ENCODE measurements around the gene POLR1E.
"Not testable (repeated sequence)": the region's sequence is repeated elsewhere in the genome, so short reads cannot be mapped to it uniquely, and the experiment has no call there.

The POLR1E gene

DNA sequence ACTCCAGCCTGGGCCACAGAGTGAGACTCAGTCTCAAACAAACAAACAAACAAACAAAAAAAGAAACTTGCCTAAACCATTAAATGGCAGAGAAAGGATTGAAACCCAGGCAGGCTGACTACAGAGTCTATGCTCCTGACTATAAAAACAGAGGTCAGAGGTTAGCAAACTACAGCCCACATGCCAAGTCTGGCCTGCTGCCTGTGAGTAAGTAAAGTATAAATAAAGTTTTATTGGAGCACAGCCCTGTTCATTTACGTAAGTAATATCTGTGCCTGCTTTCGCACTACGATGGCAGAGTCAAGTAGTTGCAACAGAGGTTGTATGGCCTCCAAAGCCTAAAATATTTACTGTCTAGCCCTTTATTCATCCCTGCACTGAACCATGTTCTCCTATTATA, 11.6 kb downstream of the POLR1E start:
- DNase-seq (ENCODE audit: low read depth in 1 of 2, low spot score in 1 of 2), result no peak
- TF ChIP-seq JUND (IDR thresholded peaks at IDR 0.05; ENCODE audit: low read depth), result no peak
- in situ Hi-C loops (cut with HindIII; ENCODE audit: low pct_unique_long_range_greater_than_20kb, low sequenced_read_pairs), result no loop called here

GRCh38 chr9:37498457-37498856, 12.7 kb downstream of the POLR1E start:
- TF ChIP-seq JUND (IDR thresholded peaks at IDR 0.05; ENCODE audit: low read depth), result no peak
- in situ Hi-C loops (cut with HindIII; ENCODE audit: low pct_unique_long_range_greater_than_20kb, low sequenced_read_pairs), result no loop called here
- DNase-seq (ENCODE audit: low read depth in 1 of 2, low spot score in 1 of 2), result no peak

GRCh38 chr9:37499297-37499696, 13.5 kb downstream of the POLR1E start:
- DNase-seq (ENCODE audit: low read depth in 1 of 2, low spot score in 1 of 2), result no peak
- in situ Hi-C loops (cut with HindIII; ENCODE audit: low pct_unique_long_range_greater_than_20kb, low sequenced_read_pairs), result no loop called here
- TF ChIP-seq JUND (IDR thresholded peaks at IDR 0.05; ENCODE audit: low read depth), result no peak

DNA sequence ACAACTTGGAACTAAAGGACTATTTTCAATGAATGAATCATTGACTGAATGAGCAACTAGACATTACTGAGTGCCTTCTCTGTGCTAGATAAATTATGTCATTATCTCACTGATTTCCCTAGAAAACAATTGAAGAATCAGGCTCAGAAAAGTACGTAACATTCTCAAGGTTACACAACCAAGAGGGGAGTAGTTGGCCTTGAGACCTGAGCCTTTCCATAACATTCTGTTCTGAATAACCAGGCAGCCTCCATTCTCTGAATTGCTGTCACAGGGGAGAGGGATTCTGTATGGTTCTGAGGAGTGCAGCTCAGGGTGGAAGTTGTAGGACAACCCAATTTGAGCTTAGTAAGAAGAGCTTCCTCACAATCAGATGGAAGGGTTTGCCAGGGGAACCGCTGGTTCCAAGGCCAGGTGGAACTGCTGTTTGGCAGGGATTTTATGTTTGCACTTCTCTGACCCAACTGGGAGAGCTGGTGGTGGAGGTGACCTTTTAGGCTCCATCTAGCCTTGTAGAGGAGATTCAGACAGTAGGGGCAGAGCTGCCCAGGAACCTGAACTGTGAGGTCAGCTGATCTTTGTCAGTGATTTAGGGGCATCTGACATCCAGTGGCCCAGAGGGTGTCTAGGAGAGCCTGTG, 16.3 kb downstream of the POLR1E start:
- in situ Hi-C loops (cut with HindIII; ENCODE audit: low pct_unique_long_range_greater_than_20kb, low sequenced_read_pairs), result no loop called here
- TF ChIP-seq JUND (IDR thresholded peaks at IDR 0.05; ENCODE audit: low read depth), result no peak
- no peak for DNase-seq (ENCODE audit: low read depth in 1 of 2, low spot score in 1 of 2)

DNA sequence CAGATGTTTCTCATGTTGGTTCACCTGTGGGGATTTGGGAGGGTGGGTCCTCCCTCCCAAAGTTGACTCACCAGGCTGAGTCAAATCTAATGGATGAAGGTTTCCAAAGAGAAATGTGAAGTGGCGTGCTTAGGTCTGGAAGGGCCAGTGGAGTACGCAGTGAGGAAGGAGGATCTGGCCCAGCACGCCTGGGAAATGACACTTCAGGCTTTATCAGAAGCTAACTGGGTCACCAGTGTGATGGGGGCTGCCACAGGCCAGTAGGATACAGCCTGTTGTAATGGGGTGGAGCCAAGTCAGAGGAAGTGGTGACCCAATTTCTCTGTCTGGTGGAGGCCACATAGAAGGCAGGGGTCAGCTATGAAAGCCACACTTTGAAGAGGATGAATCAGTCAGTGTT, 18.0 kb downstream of the POLR1E start:
- in situ Hi-C loops (cut with HindIII; ENCODE audit: low pct_unique_long_range_greater_than_20kb, low sequenced_read_pairs), result no loop called here
- no peak for TF ChIP-seq JUND (IDR thresholded peaks at IDR 0.05; ENCODE audit: low read depth)
- DNase-seq (ENCODE audit: low read depth in 1 of 2, low spot score in 1 of 2), result no peak

DNA sequence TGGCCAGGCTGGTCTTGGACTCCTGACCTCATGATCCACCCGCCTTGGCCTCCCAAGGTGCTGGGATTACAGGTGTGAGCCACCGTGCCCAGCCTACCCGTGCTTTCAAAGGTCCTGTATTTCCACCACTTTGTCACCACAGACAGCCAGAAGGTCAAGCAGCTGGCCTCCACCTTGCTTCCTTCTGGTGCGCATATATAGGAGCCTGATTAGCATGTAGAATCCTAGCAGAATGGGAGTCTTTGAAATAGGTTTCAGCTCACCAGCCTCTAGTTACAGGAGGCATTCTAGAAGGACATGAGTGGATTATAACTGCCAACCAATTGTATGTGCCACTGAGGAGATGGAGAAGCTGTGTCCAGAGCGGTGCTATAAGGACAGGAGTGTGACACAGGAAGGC, 18.9 kb downstream of the POLR1E start:
- no peak for TF ChIP-seq JUND (IDR thresholded peaks at IDR 0.05; ENCODE audit: low read depth)
- in situ Hi-C loops (cut with HindIII; ENCODE audit: low pct_unique_long_range_greater_than_20kb, low sequenced_read_pairs), result no loop called here
- no peak for DNase-seq (ENCODE audit: low read depth in 1 of 2, low spot score in 1 of 2)

DNA sequence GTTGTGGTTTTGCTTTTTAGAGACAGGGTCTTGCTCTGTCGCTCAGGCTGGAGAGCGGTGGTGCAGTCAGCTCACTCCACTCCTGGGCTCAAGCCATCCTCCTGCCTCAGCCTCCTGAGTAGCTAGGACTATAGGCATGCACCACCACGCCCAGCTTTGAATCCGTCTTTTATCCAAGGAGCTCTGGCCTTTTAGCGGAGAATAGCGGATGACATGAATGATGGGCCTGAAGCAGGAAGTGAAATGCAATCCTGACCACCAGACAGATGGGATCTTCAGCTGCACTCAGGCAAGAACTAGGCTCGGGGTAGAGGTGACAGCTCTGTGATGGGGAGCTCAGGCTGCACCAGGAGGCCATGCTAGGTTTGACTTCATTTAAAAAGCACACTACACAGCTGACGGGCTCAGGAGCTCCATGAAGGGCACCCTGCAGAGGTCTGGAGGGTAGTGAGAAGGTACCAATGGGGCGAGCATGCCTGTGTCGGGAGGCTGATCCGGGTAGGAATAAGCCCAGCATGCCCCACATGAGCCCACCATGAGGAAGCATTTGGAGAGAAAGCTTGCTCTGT, 21.9 kb downstream of the POLR1E start:
- in situ Hi-C loops (cut with HindIII; ENCODE audit: low pct_unique_long_range_greater_than_20kb, low sequenced_read_pairs), result no loop called here
- no peak for DNase-seq (ENCODE audit: low read depth in 1 of 2, low spot score in 1 of 2)
- no peak for TF ChIP-seq JUND (IDR thresholded peaks at IDR 0.05; ENCODE audit: low read depth)

- in situ Hi-C loops (cut with HindIII; ENCODE audit: low pct_unique_long_range_greater_than_20kb, low sequenced_read_pairs), result no loop called here
These were observed 22.5 kb downstream of the POLR1E start for GRCh38 chr9:37508135-37508833.

GRCh38 chr9:37508834-37509206, 23.1 kb downstream of the POLR1E start:
- in situ Hi-C loops (cut with HindIII; ENCODE audit: low pct_unique_long_range_greater_than_20kb, low sequenced_read_pairs), result no loop called here
- TF ChIP-seq JUND (IDR thresholded peaks at IDR 0.05; ENCODE audit: low read depth), result no peak
- peak in 1 of 2 experiments; percentile 23 for DNase-seq (ENCODE audit: low read depth in 1 of 2, low spot score in 1 of 2)

More at GRCh38 chr9:37508135-37508833, 22.5 kb downstream of the POLR1E start:
- DNase-seq (ENCODE audit: low read depth in 1 of 2, low spot score in 1 of 2), result peak in 1 of 2 experiments; percentile 4
- TF ChIP-seq JUND (IDR thresholded peaks at IDR 0.05; ENCODE audit: low read depth), result no peak

DNA sequence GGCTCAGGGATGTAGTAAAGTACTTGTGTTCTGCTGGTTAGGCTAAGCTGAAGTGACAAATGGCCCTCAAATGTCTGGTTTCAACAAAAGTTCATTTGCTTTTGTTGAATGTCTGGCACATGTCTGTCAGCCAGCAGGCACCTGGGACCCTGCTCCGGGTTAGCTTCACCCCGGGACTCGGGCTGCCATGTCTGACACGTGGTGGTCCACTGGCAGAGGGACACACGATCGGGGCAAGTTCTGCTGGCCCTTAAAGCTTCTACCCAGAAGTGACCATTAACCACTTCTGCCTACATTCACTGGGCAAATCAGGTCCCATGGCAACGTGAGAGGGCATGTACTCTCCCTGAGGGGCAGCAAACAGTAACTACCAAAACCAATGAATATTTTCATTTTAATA, 23.8 kb downstream of the POLR1E start:
- in situ Hi-C loops (cut with HindIII; ENCODE audit: low pct_unique_long_range_greater_than_20kb, low sequenced_read_pairs), result no loop called here
- DNase-seq (ENCODE audit: low read depth in 1 of 2, low spot score in 1 of 2), result no peak

DNA sequence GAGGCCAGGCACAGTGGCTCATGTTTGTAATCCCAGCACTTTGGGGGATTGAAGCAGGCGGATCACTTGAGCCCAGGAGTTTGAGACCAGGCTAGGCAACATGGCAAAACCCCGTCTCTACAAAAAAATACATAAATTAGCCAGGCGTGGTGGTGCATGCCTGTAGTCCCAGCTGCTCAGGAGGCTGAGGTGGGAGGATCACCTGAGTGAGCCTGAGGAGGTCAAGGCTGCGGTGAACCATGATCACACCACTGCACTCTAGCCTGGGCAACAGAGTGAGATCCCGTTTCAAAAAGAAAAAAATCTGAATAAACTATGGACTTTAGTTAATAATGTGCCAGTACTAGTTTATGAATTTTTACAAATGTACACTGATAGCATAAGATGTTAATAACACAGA, 24.3 kb downstream of the POLR1E start:
- in situ Hi-C loops (cut with HindIII; ENCODE audit: low pct_unique_long_range_greater_than_20kb, low sequenced_read_pairs); DNase-seq (ENCODE audit: low read depth in 1 of 2, low spot score in 1 of 2): not testable (repeated sequence)

More for the DNA sequence above, 23.8 kb downstream of the POLR1E start:
- no peak for TF ChIP-seq JUND (IDR thresholded peaks at IDR 0.05; ENCODE audit: low read depth)

- in situ Hi-C loops (cut with HindIII; ENCODE audit: low pct_unique_long_range_greater_than_20kb, low sequenced_read_pairs), result no loop called here
- TF ChIP-seq JUND (IDR thresholded peaks at IDR 0.05; ENCODE audit: low read depth), result no peak
- DNase-seq (ENCODE audit: low read depth in 1 of 2, low spot score in 1 of 2), result peak in 1 of 2 experiments; percentile 3
These were observed 25.6 kb downstream of the POLR1E start for GRCh38 chr9:37511016-37512010.

All from T47D (cell line).